Osteoblast (primary cell): ENCODE data around the gene CAPN9. TPM values are rescaled to one million over a fixed set of nuclear protein-coding genes. Genes with fewer than 3 reads are reported as not detected.

Experiments used
- DNase-seq: peaks from one replicate; pipeline ENCODE4 v3.0.0; 2011; ENCODE audit warnings: low spot score, mixed read lengths; ENCODE audit not compliant: insufficient read length; ENCODE audit errors: missing footprints
- H2AFZ ChIP-seq: 2 replicates; pipeline ENCODE4 v1.6.0; 2011; ENCODE audit warnings: mild to moderate bottlenecking, low read length
- H3K27ac ChIP-seq: 2 replicates; pipeline ENCODE4 v1.5.1; 2011; ENCODE audit warnings: mild to moderate bottlenecking, low read depth, low read length, moderate library complexity
- H3K27me3 ChIP-seq: 2 replicates; pipeline ENCODE4 v1.6.0; 2012; ENCODE audit warnings: mild to moderate bottlenecking, control low read depth, inconsistent platforms, low read length, moderate library complexity; ENCODE audit not compliant: insufficient read depth
- H3K36me3 ChIP-seq: 2 replicates; pipeline ENCODE4 v1.5.1; 2011; ENCODE audit warnings: mild to moderate bottlenecking, low read length, control low read depth, moderate library complexity; ENCODE audit not compliant: insufficient read depth
- H3K4me1 ChIP-seq: 2 replicates; pipeline ENCODE4 v1.5.1; 2011; ENCODE audit warnings: mild to moderate bottlenecking, low read length, control low read depth, moderate library complexity; ENCODE audit not compliant: insufficient read depth
- H3K4me2 ChIP-seq: 2 replicates; pipeline ENCODE4 v1.6.0; 2011; ENCODE audit warnings: mild to moderate bottlenecking, low read length; ENCODE audit not compliant: insufficient read depth
- H3K4me3 ChIP-seq: fragments of 200-600 bp; sonication (generic); 3 replicates; pipeline ENCODE4 v1.5.1; 2012; ENCODE audit warnings: mild to moderate bottlenecking, low read length, inconsistent platforms; ENCODE audit not compliant: insufficient read depth
- H3K79me2 ChIP-seq: 2 replicates; pipeline ENCODE4 v1.6.0; 2012; ENCODE audit warnings: mild to moderate bottlenecking, low read length, control low read depth, inconsistent platforms; ENCODE audit not compliant: insufficient read depth
- H3K9me3 ChIP-seq: 2 replicates; pipeline ENCODE4 v1.5.1; 2011; ENCODE audit warnings: low read depth, low read length, control low read depth
- H4K20me1 ChIP-seq: 2 replicates; pipeline ENCODE4 v1.6.0; 2012; ENCODE audit warnings: mild to moderate bottlenecking, low read length, control low read depth; ENCODE audit not compliant: insufficient read depth
- small RNA-seq: library from RNA; depleted of rRNA; stranded (forward); fragments of <200 nt; gene quantifications from one replicate; pipeline ENCODE3, GENCODE V24; 2012
- total RNA-seq: library from RNA; depleted of rRNA; stranded (reverse); fragments of >200 nt; gene quantifications from 2 replicates; pipeline ENCODE4 v1.2.3, GENCODE V29; 2012
- TF ChIP-seq, protein P1 (sequence below): IDR thresholded peaks from 2 replicates; pipeline ENCODE4 v1.5.1; 2011; ENCODE audit warnings: mild to moderate bottlenecking, low read depth, low read length, moderate library complexity; ENCODE audit errors: extremely low read depth

Gene CAPN9
- total RNA-seq, 1 donor, result not detected

DNA sequence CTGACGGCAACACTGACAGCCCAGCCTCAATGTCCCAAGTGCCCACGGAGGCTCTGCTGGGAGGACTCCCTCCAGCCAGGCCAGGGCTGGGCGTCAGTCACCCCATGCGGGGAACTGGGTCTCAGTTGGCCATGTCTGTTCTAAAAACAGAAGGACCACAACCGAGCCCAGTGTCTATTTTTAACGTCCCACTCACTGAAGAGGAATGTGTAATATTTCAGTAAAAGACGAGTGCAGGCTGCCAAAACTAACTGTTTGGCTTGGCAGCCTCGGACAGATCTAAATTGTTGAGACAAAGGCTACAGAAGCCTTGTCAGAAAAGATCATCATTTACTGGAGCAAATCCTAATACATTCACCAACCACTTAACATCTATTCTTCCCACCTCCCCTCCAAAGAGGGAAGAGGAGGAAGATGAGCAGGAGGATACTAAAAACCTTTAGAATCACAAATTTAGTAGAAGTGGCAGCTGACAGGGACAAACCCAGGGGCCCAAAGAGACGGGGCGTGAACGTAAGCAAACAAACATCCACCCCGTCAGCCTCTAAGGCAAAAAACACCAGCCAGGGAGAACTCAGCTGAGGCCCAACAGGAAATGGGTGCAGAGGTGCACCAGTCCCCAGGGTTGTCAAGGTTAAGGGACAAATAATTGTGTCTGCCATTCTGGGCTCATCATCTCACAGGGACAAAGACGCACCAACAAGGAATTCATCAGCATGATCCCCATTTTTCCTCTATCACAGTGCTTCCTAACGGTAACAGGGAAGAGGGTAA lies 102.5 kb downstream of the CAPN9 start:
- no peaks in the 10 kb centered on the region for H3K27me3 ChIP-seq
- peaks cover 2% of the 10 kb centered on the region for H3K9me3 ChIP-seq
- peak overlapping the region; percentile 33 for H3K4me3 ChIP-seq
- H3K4me1 ChIP-seq, result peaks cover 50% of the 10 kb centered on the region
- no peak overlapping the region for H2AFZ ChIP-seq
- DNase-seq, result peak; percentile 91
- H3K79me2 ChIP-seq, result peaks cover 81% of the 10 kb centered on the region
- TF ChIP-seq, protein P1, sequence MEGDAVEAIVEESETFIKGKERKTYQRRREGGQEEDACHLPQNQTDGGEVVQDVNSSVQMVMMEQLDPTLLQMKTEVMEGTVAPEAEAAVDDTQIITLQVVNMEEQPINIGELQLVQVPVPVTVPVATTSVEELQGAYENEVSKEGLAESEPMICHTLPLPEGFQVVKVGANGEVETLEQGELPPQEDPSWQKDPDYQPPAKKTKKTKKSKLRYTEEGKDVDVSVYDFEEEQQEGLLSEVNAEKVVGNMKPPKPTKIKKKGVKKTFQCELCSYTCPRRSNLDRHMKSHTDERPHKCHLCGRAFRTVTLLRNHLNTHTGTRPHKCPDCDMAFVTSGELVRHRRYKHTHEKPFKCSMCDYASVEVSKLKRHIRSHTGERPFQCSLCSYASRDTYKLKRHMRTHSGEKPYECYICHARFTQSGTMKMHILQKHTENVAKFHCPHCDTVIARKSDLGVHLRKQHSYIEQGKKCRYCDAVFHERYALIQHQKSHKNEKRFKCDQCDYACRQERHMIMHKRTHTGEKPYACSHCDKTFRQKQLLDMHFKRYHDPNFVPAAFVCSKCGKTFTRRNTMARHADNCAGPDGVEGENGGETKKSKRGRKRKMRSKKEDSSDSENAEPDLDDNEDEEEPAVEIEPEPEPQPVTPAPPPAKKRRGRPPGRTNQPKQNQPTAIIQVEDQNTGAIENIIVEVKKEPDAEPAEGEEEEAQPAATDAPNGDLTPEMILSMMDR, result no peak
- H3K27ac ChIP-seq, result peak overlapping the region; percentile 91
- H3K36me3 ChIP-seq, result peaks cover 55% of the 10 kb centered on the region
- H3K4me2 ChIP-seq, result peak overlapping the region; percentile 51
- peaks cover 10% of the 10 kb centered on the region for H4K20me1 ChIP-seq

DNA sequence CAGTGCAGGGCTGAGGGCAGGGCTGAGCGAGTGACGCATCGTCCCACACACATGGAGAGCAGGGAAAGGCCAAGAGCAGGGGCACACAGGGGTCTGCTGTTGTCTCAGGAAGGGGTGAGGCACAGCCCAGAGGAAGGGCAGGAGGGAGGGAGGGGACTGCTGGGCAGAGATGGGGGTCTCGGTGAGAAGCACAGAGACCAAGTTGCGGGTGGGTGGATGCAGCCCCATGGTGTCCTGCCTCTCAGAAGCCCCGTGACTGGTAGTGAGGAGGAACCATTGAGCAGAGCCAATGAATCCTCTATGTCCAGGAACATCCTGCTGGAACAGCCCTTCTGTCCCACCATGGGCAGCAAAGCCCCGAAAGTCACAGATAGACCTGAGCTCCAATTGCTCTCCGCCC lies 103.4 kb downstream of the CAPN9 start:
- Histone ChIP-seq H3K4me3 (no peak overlapping the region), H4K20me1 (peaks cover 15% of the 10 kb centered on the region), H3K27me3 (no peaks in the 10 kb centered on the region), H3K27ac (peak overlapping the region; percentile 91), H3K9me3 (peaks cover 2% of the 10 kb centered on the region), H3K79me2 (peaks cover 87% of the 10 kb centered on the region), H3K4me1 (peaks cover 46% of the 10 kb centered on the region), H2AFZ (no peak overlapping the region), H3K36me3 (peaks cover 63% of the 10 kb centered on the region), H3K4me2 (peak overlapping the region; percentile 34)
- DNase-seq, result no peak
- TF ChIP-seq, protein P1, result no peak

DNA sequence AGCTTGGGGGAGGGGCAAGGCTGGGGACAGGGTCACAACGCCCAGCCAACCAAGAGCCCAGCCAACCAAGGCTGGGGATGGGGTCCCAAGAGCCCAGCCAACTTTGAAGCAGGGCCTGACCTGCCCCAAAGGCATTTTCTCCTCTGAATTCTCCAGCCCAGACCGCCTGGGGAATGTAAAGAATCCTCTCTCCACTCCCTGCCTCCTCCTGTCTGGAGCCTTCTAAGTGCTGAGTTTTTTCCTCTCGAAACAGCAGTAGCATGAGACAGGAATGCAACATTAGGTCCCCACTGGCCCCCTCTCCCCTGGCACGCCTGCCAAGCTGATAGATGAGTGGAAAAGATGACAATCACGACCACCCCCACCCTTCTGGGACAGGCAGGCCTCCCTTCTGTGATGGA lies 104.1 kb downstream of the CAPN9 start:
- Histone ChIP-seq H3K4me3 (peak overlapping the region; percentile 11), H2AFZ (no peak overlapping the region), H3K4me1 (peaks cover 50% of the 10 kb centered on the region), H3K79me2 (peaks cover 88% of the 10 kb centered on the region), H3K9me3 (peaks cover 2% of the 10 kb centered on the region), H3K27ac (peak overlapping the region; percentile 91), H4K20me1 (peaks cover 20% of the 10 kb centered on the region), H3K27me3 (no peaks in the 10 kb centered on the region), H3K36me3 (peaks cover 62% of the 10 kb centered on the region), H3K4me2 (peak overlapping the region; percentile 7)
- DNase-seq, result no peak
- TF ChIP-seq, protein P1, result no peak

Small RNAs within 50 kb of the gene (small RNA-seq; reads per million reads assigned to genes)
- gene RNA5SP79, result 0.45 reads per million

Other genes starting within 250 kb of the CAPN9 start
- gene COG2, start 104.9 kb upstream of the CAPN9 start, total RNA-seq, result 23.9 and 25.3 TPM in 2 replicates
- 1.5 and 6.2 TPM in 2 replicates for gene AGT, start 33.3 kb upstream of the CAPN9 start, total RNA-seq
- gene C1orf198, start 121.1 kb downstream of the CAPN9 start, total RNA-seq, result 251 and 352 TPM in 2 replicates
- gene TTC13, start 231.5 kb downstream of the CAPN9 start, total RNA-seq, result 15.9 and 23.3 TPM in 2 replicates
- 19.4 and 20.3 TPM in 2 replicates for gene ARV1, start 231.7 kb downstream of the CAPN9 start, total RNA-seq